ENCODE data around the gene DLX1.

GRCh38 chr2:172102391-172103359, 17.4 kb downstream of the DLX1 start, which contains the start of gene DLX2:
- TF ChIP-seq CTCF (IDR thresholded peaks at IDR 0.05) (no peak), POLR2AphosphoS5 (IDR thresholded peaks at IDR 0.05; ENCODE audit: low read depth, low read length) (peak; percentile 57; the same call in 1 of the 2 replicates), SIN3A (IDR thresholded peaks at IDR 0.05; ENCODE audit: borderline replicate concordance, insufficient read depth, low read depth, low read length) (peak; percentile 84)

Measured in Panc1 (cell line).